Hematopoietic multipotent progenitor cell treated with erythropoietin and hydrocortisone succinate and interleukin-3 and kit ligand, for 6 days (in vitro differentiated cells): ENCODE results near the gene ZNF548.

Experiments used
- DNase-seq: peaks from one replicate; pipeline ENCODE4 v3.0.0-alpha.2; 2015

Gene ZNF548

GRCh38 chr19:57403737-57404563, 14.3 kb downstream of the ZNF548 start:
- DNase-seq, result no peak

- DNase-seq, result peak; percentile 89
Observed at GRCh38 chr19:57406516-57407123, 17.0 kb downstream of the ZNF548 start.

DNA sequence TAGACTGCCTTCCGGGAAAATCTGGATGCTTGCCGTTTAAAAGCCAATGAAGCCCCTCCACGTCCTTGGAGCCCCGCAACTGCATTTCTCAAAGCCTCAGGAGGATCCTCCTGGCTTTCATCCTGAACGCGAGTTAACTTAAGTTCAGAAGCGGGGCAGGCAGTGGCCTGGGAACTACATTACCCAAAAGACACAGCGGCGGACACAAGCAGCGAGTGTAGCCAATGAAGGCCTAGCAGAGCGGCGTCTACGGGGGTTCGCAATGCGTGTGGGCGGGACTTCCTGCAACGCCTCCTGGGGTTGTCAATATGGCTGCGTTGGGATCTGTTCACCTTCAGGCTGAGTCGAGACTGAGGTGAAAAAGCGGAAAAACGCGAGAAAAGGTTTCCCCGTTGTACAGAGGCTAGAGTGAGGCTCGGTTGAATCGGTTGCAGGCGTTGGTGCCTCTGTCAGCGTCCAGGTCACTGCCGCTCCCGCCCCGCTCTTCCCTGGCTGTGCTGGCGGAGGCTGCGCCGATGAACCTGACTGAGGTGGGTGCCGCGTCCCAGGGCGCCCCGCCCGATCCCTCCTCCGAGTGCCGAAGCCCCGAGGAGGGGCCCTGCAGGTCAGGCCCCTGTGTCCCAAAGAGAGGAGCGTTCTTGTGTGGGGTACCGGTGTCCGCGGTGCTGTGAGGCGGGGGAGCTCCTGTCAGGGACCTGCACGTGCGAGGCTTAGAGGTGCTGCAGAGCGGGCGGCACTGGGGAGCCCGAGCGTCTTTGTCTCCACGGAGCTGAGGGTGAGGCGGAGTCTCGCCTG, 21.4 kb downstream of the ZNF548 start, which contains the start of gene ZNF17:
Gene ZNF17, plus strand, starts transcription at position 285 of the 795 bp plus-strand sequence. CDS start 2,455 bp downstream, outside the sequence.
- DNase-seq, result peak; percentile 99

- DNase-seq, result peak; percentile 11
Observed at GRCh38 chr19:57419439-57419838, 29.8 kb downstream of the ZNF548 start.

GRCh38 chr19:57421037-57421436, 31.4 kb downstream of the ZNF548 start:
- DNase-seq, result no peak

GRCh38 chr19:57434386-57435061, 44.9 kb downstream of the ZNF548 start:
- no peak for DNase-seq

DNA sequence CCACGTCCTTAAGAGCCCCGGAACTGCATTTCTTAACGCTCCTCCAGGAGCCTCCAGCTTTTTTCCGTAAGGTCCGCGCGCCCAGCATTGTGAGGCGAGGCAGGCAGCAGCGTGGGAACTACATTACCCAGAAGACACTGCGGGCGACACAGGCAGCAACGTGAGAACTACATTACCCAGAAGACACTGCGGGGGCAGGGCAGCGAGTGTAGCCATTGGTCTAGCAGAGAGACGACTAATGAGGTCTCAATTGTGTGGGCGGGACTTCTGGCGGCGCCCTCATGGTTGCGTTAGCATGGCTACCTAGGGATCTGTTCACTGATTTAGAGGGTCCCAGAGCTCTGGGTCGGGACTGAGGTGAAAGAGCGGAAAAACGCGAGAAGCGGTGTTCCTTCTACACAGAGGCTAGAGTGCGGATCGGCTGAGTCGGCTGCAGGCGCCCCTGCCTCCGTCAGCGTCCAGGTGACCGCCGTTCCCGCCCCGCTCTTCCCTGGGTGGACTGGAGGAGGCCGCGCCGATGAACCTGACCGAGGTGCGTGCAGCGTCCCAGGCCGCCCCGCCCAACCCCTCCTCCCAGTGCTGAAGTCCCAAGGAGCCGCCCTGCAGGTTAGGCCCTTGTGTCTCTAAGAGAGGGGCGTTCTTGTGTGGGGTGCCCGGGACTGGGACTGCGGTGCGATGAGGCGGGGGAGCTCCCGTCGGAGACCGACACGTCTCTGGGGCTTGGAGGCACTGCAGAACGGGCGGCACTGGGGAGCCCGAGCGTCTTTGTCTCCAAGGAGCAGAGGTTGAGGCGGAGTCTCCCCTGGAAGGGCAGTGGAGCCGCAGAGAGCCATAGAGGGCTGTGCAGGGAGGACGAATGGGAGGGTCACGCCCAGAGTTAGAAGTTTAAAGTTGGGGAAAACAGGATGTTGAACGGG, 45.7 kb downstream of the ZNF548 start, which contains the start of gene ZNF749:
Gene ZNF749, plus strand, starts transcription at position 264 of the 917 bp plus-strand sequence. Its CDS starts 254 bp downstream, at position 518.
- peak; percentile 100 for DNase-seq

- peak; percentile 89 for DNase-seq
Observed at GRCh38 chr19:57436417-57436816, 46.8 kb downstream of the ZNF548 start.

GRCh38 chr19:57437931-57438330, 48.3 kb downstream of the ZNF548 start:
- no peak for DNase-seq

DNA sequence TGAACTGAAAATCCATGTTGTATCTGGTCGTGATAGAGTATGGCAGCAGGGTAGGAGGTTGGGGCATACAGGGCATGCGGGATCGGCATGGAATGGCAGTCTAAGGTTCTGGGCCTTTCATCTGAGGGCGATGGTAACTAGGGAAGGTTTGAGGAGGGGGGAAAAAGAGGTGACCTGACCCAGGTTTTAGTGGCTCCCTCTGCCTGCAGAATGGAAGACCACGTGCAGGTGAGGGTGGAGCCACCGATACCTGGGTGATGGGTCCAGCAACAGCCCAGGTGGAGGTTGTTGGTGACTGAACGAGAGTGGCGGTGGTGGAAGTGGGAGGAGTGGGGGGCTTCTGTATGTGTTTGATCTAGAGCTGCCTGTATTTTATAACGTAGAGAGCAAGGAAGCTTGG, 49.3 kb downstream of the ZNF548 start:
- no peak for DNase-seq

GRCh38 chr19:57441979-57442752, 52.5 kb downstream of the ZNF548 start:
- peak; percentile 8 for DNase-seq

DNA sequence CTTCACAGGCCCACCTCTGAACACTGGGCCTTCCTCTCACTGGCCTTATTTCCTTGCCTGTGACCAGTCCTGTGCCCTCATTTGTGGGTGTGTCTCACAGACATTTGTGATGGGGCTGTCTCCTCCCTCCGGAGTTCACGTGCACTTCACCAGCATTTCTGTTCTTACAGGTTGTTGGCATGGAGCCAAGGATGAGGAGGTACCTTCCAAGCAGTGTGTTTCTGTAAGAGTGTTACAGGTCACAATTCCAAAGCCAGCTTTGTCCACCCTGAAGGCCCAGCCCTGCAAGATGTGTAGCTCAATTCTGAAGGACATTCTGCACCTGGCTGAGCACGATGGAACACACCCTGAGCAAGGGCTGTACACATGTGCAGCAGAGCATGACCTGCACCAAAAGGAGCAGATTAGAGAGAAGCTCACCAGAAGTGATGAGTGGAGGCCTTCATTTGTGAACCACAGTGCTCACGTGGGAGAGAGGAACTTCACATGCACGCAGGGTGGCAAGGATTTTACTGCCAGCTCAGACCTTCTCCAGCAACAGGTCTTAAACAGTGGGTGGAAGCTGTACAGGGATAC, 53.6 kb downstream of the ZNF548 start:
- DNase-seq, result peak; percentile 34

DNA sequence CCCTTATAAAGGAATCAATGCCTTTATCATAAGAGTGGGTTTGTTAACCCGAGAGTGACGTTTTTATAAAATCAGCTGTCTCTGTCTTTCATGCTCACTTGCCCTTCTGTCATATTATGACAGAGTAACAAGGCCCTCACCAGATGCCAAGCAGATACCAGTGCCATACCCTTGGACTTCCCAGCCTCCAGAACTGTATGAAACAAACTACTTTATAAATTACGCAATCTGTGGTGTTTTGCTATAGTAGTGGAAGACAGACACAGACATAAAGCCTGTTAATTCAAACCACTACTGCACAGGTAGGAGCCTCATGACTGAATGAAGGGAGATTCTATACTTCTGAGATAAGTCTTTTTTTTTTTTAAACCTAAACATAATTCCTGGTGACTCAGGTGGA, 62.7 kb downstream of the ZNF548 start:
- DNase-seq, result no peak
